H1 (cell line): ENCODE measurements around the gene DECR2. TPM values are rescaled to one million over a fixed set of nuclear protein-coding genes. Genes with fewer than 3 reads are reported as not detected.
A peak's percentile ranks its signal among the peaks of the same experiment; 100 is the strongest.

ENCODE experiments used
- CEBPB ChIP-seq: IDR thresholded peaks from 2 replicates; pipeline ENCODE4 v1.6.1; 2012; ENCODE audit warnings: low read depth, low read length
- KDM1A ChIP-seq: fragments of 200-600, 300-600 bp; sonication (generic); IDR thresholded peaks from 2 replicates; pipeline ENCODE4 v1.7.1; 2016; ENCODE audit warnings: mild to moderate bottlenecking, low read length, borderline replicate concordance
- PHF8 ChIP-seq: fragments of 200-600 bp; sonication (generic); conservative IDR thresholded peaks from 2 replicates; pipeline ENCODE4 v1.7.1; 2012; ENCODE audit warnings: low read depth, mild to moderate bottlenecking, inconsistent platforms, low read length, moderate library complexity
- RFX5 ChIP-seq: IDR thresholded peaks from 2 replicates; pipeline ENCODE4 v1.6.1; 2011; ENCODE audit warnings: low read depth, low read length, improper control_type of control experiment, borderline replicate concordance
- SUZ12 ChIP-seq: fragments of 200-600 bp; sonication (generic); IDR thresholded peaks from 2 replicates; pipeline ENCODE4 v1.6.1; 2012; ENCODE audit warnings: mild to moderate bottlenecking, inconsistent platforms, low read length, moderate library complexity, mixed read lengths
- TAF1 ChIP-seq: IDR thresholded peaks from 2 replicates; pipeline ENCODE4 v1.6.1; 2011; ENCODE audit warnings: mild to moderate bottlenecking, low read depth, low read length
- polyA plus RNA-seq, 7 experiments: library from polyadenylated mRNA; depleted of rRNA in 3 of 7; stranded (reverse) in 5 of 7; unstranded in 2 of 7; fragments of >200 nt in 5 of 7; fragments of 200-250 nt in 2 of 7; gene quantifications; 1 replicate in 5 of 7; 2 replicates in 1 of 7; 4 replicates in 1 of 7; pipeline versions ENCODE4 v1.2.1 to v1.2.3, GENCODE V29; 2011 to 2013; ENCODE audit warnings: missing spikeins in 2 of 7, mixed read lengths in 2 of 7
- total RNA-seq: library from RNA; stranded (reverse); fragmentation: NEBNext Ultra II Directional; extraction: Animal tissue kit (Norgen Biotek cat#: 25700); gene quantifications from 2 replicates; pipeline ENCODE4 v1.2.1, GENCODE V29; 2021
- TF ChIP-seq, protein P1 (sequence below): fragments of 300-600 bp; sonication (generic); IDR thresholded peaks from 2 replicates; pipeline ENCODE4 v1.7.1; 2012; ENCODE audit warnings: low read length, moderate library complexity, mild to moderate bottlenecking, inconsistent platforms; ENCODE audit not compliant: insufficient replicate concordance
- TF ChIP-seq, protein P2 (sequence below), 3 experiments: IDR thresholded peaks; 1 replicate in 2 of 3; 2 replicates in 1 of 3; pipeline versions ENCODE4 v1.5.1 to v1.6.1; 2011; ENCODE audit warnings: low read length in 3 of 3, mild to moderate bottlenecking in 3 of 3, inconsistent platforms in 2 of 3, low read depth in 1 of 3, moderate library complexity in 1 of 3; ENCODE audit not compliant: insufficient read depth in 1 of 3; ENCODE audit errors: control extremely low read depth in 1 of 3

The DECR2 gene
- total and polyA plus RNA-seq, 2 of the 8 experiments (the other 6 are each of a cell fraction or from before 2014, with no cell fraction given) = 28.2 to 39.9 TPM

DNA sequence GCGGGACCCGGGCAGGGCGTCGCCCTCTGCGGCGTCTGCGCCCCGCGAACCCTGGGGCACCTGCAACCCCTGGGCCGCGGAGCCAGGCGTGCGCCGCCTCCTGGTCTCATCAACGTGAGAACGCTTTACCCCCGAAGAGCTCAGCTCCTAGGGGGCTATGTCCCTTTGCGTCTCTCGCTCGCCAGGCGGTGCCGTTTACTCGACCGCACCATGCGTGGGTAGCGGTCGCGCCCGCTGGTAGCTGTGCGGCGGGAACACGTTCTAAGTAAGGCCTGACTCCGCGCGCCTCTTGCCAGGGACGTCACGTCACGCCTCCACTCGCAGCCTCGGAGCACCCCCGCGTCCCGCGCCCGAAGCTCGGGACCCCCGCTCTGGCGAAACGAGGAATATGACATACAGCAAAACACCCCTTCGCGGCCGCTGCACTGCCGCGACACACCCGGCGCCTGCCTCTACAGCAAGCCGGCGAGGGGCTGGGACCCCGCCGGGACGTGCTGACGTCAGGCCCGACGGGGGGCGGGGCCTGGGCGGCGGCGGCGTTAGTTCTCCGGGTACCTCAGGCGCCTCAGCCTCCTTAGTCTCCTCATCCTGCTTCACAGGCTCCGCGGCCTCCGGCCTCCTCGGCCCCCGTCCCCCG, 23.5 kb downstream of the DECR2 start, which contains the start of gene RAB11FIP3 (continued):
- TF ChIP-seq, protein P1, sequence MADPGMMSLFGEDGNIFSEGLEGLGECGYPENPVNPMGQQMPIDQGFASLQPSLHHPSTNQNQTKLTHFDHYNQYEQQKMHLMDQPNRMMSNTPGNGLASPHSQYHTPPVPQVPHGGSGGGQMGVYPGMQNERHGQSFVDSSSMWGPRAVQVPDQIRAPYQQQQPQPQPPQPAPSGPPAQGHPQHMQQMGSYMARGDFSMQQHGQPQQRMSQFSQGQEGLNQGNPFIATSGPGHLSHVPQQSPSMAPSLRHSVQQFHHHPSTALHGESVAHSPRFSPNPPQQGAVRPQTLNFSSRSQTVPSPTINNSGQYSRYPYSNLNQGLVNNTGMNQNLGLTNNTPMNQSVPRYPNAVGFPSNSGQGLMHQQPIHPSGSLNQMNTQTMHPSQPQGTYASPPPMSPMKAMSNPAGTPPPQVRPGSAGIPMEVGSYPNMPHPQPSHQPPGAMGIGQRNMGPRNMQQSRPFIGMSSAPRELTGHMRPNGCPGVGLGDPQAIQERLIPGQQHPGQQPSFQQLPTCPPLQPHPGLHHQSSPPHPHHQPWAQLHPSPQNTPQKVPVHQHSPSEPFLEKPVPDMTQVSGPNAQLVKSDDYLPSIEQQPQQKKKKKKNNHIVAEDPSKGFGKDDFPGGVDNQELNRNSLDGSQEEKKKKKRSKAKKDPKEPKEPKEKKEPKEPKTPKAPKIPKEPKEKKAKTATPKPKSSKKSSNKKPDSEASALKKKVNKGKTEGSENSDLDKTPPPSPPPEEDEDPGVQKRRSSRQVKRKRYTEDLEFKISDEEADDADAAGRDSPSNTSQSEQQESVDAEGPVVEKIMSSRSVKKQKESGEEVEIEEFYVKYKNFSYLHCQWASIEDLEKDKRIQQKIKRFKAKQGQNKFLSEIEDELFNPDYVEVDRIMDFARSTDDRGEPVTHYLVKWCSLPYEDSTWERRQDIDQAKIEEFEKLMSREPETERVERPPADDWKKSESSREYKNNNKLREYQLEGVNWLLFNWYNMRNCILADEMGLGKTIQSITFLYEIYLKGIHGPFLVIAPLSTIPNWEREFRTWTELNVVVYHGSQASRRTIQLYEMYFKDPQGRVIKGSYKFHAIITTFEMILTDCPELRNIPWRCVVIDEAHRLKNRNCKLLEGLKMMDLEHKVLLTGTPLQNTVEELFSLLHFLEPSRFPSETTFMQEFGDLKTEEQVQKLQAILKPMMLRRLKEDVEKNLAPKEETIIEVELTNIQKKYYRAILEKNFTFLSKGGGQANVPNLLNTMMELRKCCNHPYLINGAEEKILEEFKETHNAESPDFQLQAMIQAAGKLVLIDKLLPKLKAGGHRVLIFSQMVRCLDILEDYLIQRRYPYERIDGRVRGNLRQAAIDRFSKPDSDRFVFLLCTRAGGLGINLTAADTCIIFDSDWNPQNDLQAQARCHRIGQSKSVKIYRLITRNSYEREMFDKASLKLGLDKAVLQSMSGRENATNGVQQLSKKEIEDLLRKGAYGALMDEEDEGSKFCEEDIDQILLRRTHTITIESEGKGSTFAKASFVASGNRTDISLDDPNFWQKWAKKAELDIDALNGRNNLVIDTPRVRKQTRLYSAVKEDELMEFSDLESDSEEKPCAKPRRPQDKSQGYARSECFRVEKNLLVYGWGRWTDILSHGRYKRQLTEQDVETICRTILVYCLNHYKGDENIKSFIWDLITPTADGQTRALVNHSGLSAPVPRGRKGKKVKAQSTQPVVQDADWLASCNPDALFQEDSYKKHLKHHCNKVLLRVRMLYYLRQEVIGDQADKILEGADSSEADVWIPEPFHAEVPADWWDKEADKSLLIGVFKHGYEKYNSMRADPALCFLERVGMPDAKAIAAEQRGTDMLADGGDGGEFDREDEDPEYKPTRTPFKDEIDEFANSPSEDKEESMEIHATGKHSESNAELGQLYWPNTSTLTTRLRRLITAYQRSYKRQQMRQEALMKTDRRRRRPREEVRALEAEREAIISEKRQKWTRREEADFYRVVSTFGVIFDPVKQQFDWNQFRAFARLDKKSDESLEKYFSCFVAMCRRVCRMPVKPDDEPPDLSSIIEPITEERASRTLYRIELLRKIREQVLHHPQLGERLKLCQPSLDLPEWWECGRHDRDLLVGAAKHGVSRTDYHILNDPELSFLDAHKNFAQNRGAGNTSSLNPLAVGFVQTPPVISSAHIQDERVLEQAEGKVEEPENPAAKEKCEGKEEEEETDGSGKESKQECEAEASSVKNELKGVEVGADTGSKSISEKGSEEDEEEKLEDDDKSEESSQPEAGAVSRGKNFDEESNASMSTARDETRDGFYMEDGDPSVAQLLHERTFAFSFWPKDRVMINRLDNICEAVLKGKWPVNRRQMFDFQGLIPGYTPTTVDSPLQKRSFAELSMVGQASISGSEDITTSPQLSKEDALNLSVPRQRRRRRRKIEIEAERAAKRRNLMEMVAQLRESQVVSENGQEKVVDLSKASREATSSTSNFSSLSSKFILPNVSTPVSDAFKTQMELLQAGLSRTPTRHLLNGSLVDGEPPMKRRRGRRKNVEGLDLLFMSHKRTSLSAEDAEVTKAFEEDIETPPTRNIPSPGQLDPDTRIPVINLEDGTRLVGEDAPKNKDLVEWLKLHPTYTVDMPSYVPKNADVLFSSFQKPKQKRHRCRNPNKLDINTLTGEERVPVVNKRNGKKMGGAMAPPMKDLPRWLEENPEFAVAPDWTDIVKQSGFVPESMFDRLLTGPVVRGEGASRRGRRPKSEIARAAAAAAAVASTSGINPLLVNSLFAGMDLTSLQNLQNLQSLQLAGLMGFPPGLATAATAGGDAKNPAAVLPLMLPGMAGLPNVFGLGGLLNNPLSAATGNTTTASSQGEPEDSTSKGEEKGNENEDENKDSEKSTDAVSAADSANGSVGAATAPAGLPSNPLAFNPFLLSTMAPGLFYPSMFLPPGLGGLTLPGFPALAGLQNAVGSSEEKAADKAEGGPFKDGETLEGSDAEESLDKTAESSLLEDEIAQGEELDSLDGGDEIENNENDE = no peak
- TF ChIP-seq KDM1A (no peak), TAF1 (0 out of 2 replicates have a peak, but pooled peaks have one; percentile 64), PHF8 (no peak; the same call in 1 of the 2 replicates), CEBPB (no peak), SUZ12 (peak; percentile 73), RFX5 (no peak)
- TF ChIP-seq, protein P2, sequence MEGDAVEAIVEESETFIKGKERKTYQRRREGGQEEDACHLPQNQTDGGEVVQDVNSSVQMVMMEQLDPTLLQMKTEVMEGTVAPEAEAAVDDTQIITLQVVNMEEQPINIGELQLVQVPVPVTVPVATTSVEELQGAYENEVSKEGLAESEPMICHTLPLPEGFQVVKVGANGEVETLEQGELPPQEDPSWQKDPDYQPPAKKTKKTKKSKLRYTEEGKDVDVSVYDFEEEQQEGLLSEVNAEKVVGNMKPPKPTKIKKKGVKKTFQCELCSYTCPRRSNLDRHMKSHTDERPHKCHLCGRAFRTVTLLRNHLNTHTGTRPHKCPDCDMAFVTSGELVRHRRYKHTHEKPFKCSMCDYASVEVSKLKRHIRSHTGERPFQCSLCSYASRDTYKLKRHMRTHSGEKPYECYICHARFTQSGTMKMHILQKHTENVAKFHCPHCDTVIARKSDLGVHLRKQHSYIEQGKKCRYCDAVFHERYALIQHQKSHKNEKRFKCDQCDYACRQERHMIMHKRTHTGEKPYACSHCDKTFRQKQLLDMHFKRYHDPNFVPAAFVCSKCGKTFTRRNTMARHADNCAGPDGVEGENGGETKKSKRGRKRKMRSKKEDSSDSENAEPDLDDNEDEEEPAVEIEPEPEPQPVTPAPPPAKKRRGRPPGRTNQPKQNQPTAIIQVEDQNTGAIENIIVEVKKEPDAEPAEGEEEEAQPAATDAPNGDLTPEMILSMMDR (IDR thresholded peaks at IDR 0.05; ENCODE audit: control extremely low read depth in 1 of 3, insufficient read depth in 1 of 3, low read depth in 1 of 3, low read length in 3 of 3) = peak; percentile 12 to 35 (median 30); a peak in 2 of 4 replicates
